NCI-H2196 (cell line): ENCODE data around the gene TGFBI.
"Not testable (repeated sequence)": the region's sequence is repeated elsewhere in the genome, so short reads cannot be mapped to it uniquely, and the experiment has no call there.

Source experiments
- DNase-seq: peaks from one replicate; lab custom pipeline; 2025; ENCODE audit not compliant: unreplicated experiment; lab: John Stamatoyannopoulos, UW

The TGFBI gene

GRCh38 chr5:136043968-136044610 is 15.3 kb downstream of the TGFBI start:
- DNase-seq: no peak

GRCh38 chr5:136045026-136045425 is 16.2 kb downstream of the TGFBI start:
- not testable (repeated sequence) for DNase-seq

GRCh38 chr5:136046246-136046645 is 17.5 kb downstream of the TGFBI start:
- DNase-seq: no peak

- no peak for DNase-seq
Observed at GRCh38 chr5:136047858-136048257, 19.1 kb downstream of the TGFBI start.

- DNase-seq: no peak
Observed at GRCh38 chr5:136048966-136049365, 20.2 kb downstream of the TGFBI start.

- DNase-seq: no peak
Observed at GRCh38 chr5:136051486-136052220, 22.9 kb downstream of the TGFBI start.

- DNase-seq: no peak
Observed at GRCh38 chr5:136052692-136053335, 24.0 kb downstream of the TGFBI start.

- DNase-seq: no peak
Observed at GRCh38 chr5:136053336-136054141, 24.8 kb downstream of the TGFBI start.

- no peak for DNase-seq
Observed at GRCh38 chr5:136054142-136055019, 25.6 kb downstream of the TGFBI start.

- DNase-seq: no peak
Observed at GRCh38 chr5:136055612-136056309, 27.0 kb downstream of the TGFBI start.

GRCh38 chr5:136056336-136056735 is 27.5 kb downstream of the TGFBI start:
- no peak for DNase-seq

GRCh38 chr5:136056771-136057335 is 28.1 kb downstream of the TGFBI start:
- no peak for DNase-seq

GRCh38 chr5:136057401-136058038 is 28.7 kb downstream of the TGFBI start:
- no peak for DNase-seq

GRCh38 chr5:136058039-136058971 is 29.5 kb downstream of the TGFBI start:
- no peak for DNase-seq

- DNase-seq: no peak
Observed at GRCh38 chr5:136058972-136059354, 30.2 kb downstream of the TGFBI start.

- no peak for DNase-seq
Observed at GRCh38 chr5:136060963-136061362, 32.2 kb downstream of the TGFBI start.

- DNase-seq: no peak
Observed at GRCh38 chr5:136061630-136062365, 33.0 kb downstream of the TGFBI start.
